RPMI7951 (cell line): Measurements from ENCODE around the gene FAM149A. TPM values are rescaled to one million over a fixed set of nuclear protein-coding genes. Genes with fewer than 3 reads are reported as not detected.

Experiments
- DNase-seq: peaks from one replicate; pipeline ENCODE4 v3.0.0-alpha.2; 2012; ENCODE audit warnings: low read depth
- total RNA-seq: library from RNA; depleted of rRNA; stranded (reverse); fragments of >200 nt; shearing (Covaris generic); gene quantifications from 2 replicates; pipeline ENCODE4 v1.2.3, GENCODE V29; 2014; rRNA removed

The FAM149A gene
- total RNA-seq, 1 experiment from 2014 or later = not detected

DNA sequence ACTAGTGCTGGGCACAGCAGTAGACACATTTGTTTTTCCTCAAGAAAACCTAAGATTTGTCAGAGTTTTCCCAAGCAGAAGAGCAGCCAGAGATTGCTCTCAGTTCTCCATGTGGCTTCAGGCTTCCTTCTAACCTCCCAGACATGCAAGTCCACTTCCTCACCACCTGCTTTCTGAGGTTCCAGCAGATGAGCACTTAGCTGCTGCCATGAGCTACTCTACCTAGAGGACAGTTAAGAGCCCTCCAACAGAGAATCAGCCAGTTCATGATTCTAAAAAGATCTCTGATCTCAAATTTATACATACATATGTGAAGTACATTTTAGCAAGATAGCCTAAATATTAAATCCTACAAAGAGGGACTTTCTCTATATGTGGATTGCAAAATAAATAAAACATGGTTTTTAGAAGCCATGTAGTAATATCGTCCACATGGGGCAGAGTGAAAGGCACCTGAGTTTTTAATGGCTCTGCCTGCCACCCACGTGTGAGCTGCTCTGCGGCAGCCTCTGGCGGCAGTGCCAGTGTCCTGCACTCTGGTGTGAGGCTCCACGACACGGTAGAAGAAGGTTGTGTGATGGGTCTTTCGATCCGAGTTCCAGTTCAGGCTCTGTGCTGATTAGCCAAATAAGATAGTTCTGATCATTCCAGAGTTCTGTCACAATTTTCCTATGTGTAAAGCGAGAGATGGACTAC lies 97.2 kb downstream of the FAM149A start:
- peak; percentile 28 for DNase-seq

DNA sequence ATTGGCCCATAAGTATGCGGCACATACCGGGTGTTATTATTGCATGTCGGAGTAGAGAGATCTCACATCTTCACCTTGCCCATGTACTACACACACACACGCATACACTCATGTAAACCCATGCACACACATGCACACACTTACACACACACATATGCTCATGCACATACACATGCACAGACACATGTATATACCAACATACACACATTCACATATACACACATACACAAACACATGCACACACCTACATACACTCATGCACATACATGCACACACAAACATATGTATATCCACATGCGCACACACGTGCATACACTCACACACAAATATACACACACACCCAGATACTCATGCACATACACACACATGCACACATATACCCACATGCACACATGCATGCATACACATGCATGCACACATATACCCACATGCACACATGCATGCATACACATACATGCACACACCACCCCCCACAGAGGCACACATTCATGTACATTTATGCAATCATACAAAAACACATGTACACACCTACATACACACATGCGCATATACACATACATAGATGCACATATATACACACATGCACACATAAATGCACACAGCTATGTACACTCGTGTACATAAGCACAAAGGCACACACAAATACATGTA lies 98.1 kb downstream of the FAM149A start:
- no peak for DNase-seq

DNA sequence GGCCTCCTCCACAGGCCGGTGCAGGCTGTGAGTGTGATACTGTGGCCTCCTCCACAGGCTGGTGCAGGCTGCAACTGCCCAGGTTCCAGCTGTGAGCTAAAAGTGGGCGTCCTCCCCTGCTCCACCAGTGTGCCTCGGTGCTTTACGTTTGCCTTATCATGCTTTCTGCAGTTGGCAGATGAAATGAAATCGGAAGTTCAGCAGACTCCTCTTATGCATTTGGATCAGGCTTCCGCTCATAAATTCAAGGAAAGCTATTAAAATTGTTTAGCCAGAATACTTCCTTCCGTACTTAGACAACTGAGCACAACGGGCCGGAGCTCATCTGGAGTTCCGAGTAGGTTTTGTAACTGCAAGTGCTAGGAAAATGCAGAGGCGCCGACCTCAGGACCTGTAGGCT lies 98.9 kb downstream of the FAM149A start:
- DNase-seq = no peak

DNA sequence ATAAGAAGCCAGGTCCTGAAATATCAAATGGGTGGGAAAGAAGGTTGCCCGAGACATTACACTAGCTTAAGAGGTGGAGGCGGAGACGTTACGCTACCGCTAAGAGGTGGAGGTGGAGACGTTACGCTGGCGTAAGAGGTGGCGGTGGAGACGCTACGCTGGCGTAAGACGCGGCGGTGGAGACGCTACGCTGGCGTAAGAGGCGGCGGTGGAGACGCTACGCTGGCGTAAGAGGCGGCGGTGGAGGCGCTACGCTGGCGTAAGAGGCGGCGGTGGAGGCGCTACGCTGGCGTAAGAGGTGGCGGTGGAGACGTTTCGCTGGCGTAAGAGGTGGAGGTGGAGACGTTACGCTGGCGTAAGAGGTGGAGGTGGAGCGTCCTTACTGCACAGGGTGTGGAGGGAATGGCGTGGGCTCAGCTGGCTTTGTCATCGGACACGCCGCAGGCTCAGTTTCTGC lies 99.6 kb downstream of the FAM149A start:
- no peak for DNase-seq

DNA sequence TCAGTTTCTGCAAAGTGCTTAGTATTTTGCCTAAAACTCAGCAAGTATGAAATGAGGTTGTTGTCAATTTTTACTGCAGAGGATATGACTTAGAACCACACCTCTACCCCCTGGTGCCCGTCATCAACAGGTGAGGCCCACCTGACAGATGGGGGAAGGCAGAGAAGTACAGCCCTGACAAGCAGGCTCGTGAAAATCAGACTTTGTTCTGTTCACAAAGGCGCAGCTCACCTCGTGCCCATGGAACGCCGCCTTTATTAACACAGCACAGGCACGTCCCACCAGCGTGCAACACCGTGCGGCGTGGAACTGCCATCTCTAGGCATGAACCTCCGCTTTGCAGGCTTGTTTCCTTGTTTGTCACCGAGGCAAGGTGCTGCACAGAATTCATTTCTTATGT lies 100.2 kb downstream of the FAM149A start:
- DNase-seq = no peak

DNA sequence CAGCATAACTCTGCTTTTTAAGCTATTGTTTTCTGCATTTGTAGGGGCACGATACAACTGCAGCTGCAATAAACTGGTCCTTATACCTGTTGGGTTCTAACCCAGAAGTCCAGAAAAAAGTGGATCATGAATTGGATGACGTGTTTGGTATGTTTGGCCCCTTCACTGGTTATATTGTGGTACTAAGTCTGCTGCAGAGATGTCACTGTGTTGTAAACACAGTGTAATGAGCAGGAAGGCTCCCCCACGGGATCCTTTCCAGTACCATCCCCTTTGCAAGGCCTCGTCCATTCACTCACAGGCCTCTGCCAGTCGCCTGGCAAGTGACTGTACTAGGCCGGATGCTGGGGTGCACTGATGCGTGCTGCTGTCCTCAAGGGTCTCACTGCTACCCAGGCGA lies 100.7 kb downstream of the FAM149A start:
- no peak for DNase-seq

DNA sequence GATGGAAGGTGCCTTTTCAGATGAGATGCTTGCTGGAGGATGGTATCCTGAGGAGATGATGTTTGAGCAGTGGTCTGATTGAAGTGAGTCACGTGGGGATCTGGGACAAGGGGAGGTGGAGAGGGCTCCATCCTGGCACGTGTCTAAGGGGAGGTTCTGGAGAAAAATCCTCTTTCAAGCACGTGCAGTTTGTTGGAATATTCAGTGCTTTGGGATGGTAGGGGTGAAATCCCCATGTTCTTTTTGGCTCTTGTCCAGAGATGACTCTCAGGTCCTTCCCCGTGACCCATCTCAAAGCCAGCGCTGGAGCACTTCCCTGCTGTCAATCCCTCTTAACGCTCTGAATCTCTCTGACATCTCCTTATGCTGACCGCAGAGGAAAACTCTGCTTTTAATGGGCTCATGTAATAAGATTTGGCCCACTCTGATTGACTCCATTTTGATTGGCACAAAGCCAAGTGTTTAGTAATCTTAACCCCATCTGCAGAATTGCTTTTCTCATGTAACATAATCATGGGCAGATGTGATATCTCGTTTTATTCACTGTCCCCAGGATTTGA lies 112.0 kb downstream of the FAM149A start:
- no peak for DNase-seq

DNA sequence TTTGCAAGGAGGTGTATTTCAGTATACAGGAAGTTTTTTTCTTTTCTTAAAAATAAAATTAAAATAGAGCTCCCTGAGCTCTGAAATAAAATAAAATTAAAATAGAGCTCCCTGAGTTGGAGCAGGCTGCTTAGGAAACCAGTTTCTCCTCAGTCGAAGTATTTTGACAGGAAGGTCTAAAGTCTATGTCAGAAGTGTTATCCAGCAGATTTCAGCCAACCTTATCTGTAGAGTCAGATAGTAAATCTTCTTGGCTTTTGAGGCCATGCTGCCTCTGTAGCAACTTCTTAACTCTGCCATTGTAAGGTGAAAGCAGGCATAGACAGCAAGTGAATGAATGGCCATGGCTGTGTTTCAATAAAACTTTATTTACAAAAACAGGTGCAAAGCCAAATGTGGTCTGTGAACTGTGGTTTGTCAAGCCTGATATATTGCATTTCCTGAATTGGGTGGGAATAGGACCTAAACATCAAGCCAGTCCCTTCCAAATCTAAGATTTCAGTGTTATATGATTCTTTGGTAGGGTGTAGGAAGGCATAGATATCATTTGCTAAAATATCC lies 113.3 kb downstream of the FAM149A start:
- no peak for DNase-seq

DNA sequence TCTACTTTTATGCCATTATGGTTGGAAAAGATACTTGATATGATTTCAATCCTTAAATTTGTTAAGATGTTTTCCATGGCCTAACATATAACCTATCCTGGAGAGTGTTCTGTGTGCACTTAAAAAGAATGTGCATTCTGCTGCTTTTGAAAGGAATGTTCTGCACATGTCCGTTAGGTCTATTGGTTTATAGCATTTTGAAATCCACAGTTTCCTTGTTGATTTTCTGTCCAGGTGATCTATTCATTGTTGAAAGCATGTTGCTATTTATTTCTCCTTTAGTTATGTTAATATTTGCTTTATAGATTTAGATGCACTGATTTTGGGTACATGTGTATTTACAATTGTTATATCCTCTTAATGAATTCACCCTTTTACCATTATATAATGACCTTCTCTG lies 117.1 kb downstream of the FAM149A start:
- DNase-seq = no peak

Other genes starting within 250 kb of the FAM149A start
- 4.9 and 7.0 TPM in 2 replicates for gene TLR3, start 35.5 kb upstream of the FAM149A start, total RNA-seq
- gene CYP4V2, start 86.9 kb downstream of the FAM149A start, total RNA-seq = 6.2 and 9.5 TPM in 2 replicates
- not detected in 2 replicates for gene KLKB1, start 122.8 kb downstream of the FAM149A start, total RNA-seq
- not detected in 2 replicates for gene F11, start 161.5 kb downstream of the FAM149A start, total RNA-seq